H1 (cell line): Measurements from ENCODE around the gene ELMO1. TPM values are rescaled to one million over a fixed set of nuclear protein-coding genes. Genes with fewer than 3 reads are reported as not detected.

Source experiments
- CTCF ChIA-PET: fragments of 300-600 bp; sonication (Branson Sonifier 250); formaldehyde crosslinking; loops from one replicate; lab custom pipeline; 2021; ENCODE audit not compliant: partially characterized antibody; lab: Charles Lee
- POLR2A ChIA-PET: fragments of 300-600 bp; sonication (Branson Sonifier 250); formaldehyde crosslinking; loops from one replicate; lab custom pipeline; 2021; ENCODE audit warnings: inconsistent platforms; ENCODE audit not compliant: partially characterized antibody; lab: Charles Lee
- DNase-seq, 2 experiments: peaks; one replicate each; pipeline versions ENCODE4 v3.0.0 to v3.0.0-alpha.2; 2010 to 2022; ENCODE audit warnings: low spot score in 2 of 2, low read depth in 1 of 2, mixed read lengths in 1 of 2
- FAIRE-seq: peaks from 2 replicates; lab custom pipeline; 2011; peaks lifted over from hg19 to GRCh38; lab: Jason Lieb, UNC
- H2AFZ ChIP-seq: 2 replicates; pipeline ENCODE4 v1.8.1; 2012; ENCODE audit warnings: low read length, inconsistent platforms
- H2AK5ac ChIP-seq: 2 replicates; pipeline ENCODE4 v1.6.1; 2013; ENCODE audit warnings: low read depth, low read length
- H2BK120ac ChIP-seq: replicated peaks from 2 replicates; pipeline ENCODE3; 2013; ENCODE audit warnings: low read depth, low read length, inconsistent platforms
- H2BK12ac ChIP-seq: 2 replicates; pipeline ENCODE4 v1.6.1; 2013; ENCODE audit warnings: low read depth, low read length
- H2BK15ac ChIP-seq: 2 replicates; pipeline ENCODE4 v1.6.1; 2013; ENCODE audit warnings: low read length
- H2BK20ac ChIP-seq: 2 replicates; pipeline ENCODE4 v1.6.1; 2013; ENCODE audit warnings: low read length
- H2BK5ac ChIP-seq: 2 replicates; pipeline ENCODE4 v1.6.1; 2013; ENCODE audit warnings: low read depth, low read length
- H3K14ac ChIP-seq: 2 replicates; pipeline ENCODE4 v1.6.1; 2013; ENCODE audit warnings: inconsistent platforms; ENCODE audit not compliant: insufficient read length
- H3K18ac ChIP-seq: 2 replicates; pipeline ENCODE4 v1.6.1; 2013; ENCODE audit warnings: low read length; ENCODE audit errors: extremely low read depth
- H3K23ac ChIP-seq: 2 replicates; pipeline ENCODE4 v1.6.1; 2013; ENCODE audit warnings: inconsistent platforms; ENCODE audit not compliant: insufficient read length
- H3K23me2 ChIP-seq: 2 replicates; pipeline ENCODE4 v1.6.1; 2013; ENCODE audit warnings: low read depth, low read length
- H3K27ac ChIP-seq: 2 replicates; pipeline ENCODE4 v1.6.1; 2011; ENCODE audit warnings: low read depth, low read length, inconsistent platforms
- H3K27me3 ChIP-seq, 4 experiments: replicated peaks in 1 of 4; 1 replicate in 1 of 4; 2 replicates in 3 of 4; pipeline versions ENCODE4 v1.6.1 to v1.8.1; 2011 to 2013; ENCODE audit warnings: low read length in 3 of 4, mild to moderate bottlenecking in 3 of 4, inconsistent platforms in 2 of 4, mixed read lengths in 2 of 4, moderate library complexity in 1 of 4; ENCODE audit not compliant: control insufficient read depth in 3 of 4, insufficient read depth in 3 of 4; ENCODE audit errors: extremely low read depth in 1 of 4
- H3K36me3 ChIP-seq, 4 experiments: 2 replicates each; pipeline versions ENCODE4 v1.6.1 to v1.8.1; 2011 to 2013; ENCODE audit warnings: mild to moderate bottlenecking in 4 of 4, low read length in 3 of 4, moderate library complexity in 2 of 4, control low read depth in 1 of 4, inconsistent platforms in 1 of 4; ENCODE audit not compliant: insufficient read depth in 4 of 4, control insufficient read depth in 2 of 4
- H3K4ac ChIP-seq: replicated peaks from 2 replicates; pipeline ENCODE3; 2013; ENCODE audit warnings: low read length, low read depth, mixed read lengths, inconsistent platforms; ENCODE audit not compliant: insufficient read length
- H3K4me1 ChIP-seq, 4 experiments: replicated peaks in 1 of 4; 1 replicate in 1 of 4; 2 replicates in 3 of 4; pipeline versions ENCODE4 v1.6.1 to v1.8.1; 2011 to 2013; ENCODE audit warnings: low read length in 3 of 4, inconsistent platforms in 2 of 4, mixed read lengths in 1 of 4; ENCODE audit not compliant: insufficient read depth in 4 of 4, control insufficient read depth in 3 of 4
- H3K4me2 ChIP-seq, 2 experiments: 2 replicates each; pipeline versions ENCODE4 v1.6.1 to v1.8.1; 2011 to 2013; ENCODE audit warnings: low read depth in 2 of 2, low read length in 2 of 2, control low read depth in 1 of 2, inconsistent platforms in 1 of 2, mild to moderate bottlenecking in 1 of 2; ENCODE audit not compliant: insufficient read depth in 1 of 2
- H3K4me3 ChIP-seq, 4 experiments: fragments of 200-600, 300-600 bp in 1 of 4; sonication (generic), shearing (Covaris generic), sonication (Bioruptor Twin) in 1 of 4; 2 replicates each; pipeline versions ENCODE4 v1.5.1 to v1.8.1; 2011 to 2016; ENCODE audit warnings: low read length in 4 of 4, low read depth in 3 of 4, control low read depth in 2 of 4, inconsistent platforms in 2 of 4, mild to moderate bottlenecking in 2 of 4, mixed read lengths in 1 of 4, moderate library complexity in 1 of 4; ENCODE audit not compliant: insufficient read depth in 2 of 4; ENCODE audit errors: extremely low read depth in 1 of 4
- H3K56ac ChIP-seq: replicated peaks from 2 replicates; pipeline ENCODE3; 2013; ENCODE audit warnings: low read depth, mild to moderate bottlenecking, mixed read lengths, low read length, inconsistent platforms; ENCODE audit not compliant: insufficient read length
- H3K79me1 ChIP-seq: 2 replicates; pipeline ENCODE4 v1.6.1; 2013; ENCODE audit warnings: low read depth, low read length, control low read depth
- H3K79me2 ChIP-seq, 2 experiments: 2 replicates each; pipeline versions ENCODE4 v1.6.1 to v1.8.1; 2012 to 2013; ENCODE audit warnings: low read length in 2 of 2, mild to moderate bottlenecking in 2 of 2, inconsistent platforms in 1 of 2; ENCODE audit not compliant: insufficient read depth in 2 of 2, control insufficient read depth in 1 of 2
- H3K9ac ChIP-seq, 4 experiments: replicated peaks in 1 of 4; 1 replicate in 1 of 4; 2 replicates in 3 of 4; pipeline versions ENCODE4 v1.6.1 to v1.8.1; 2011 to 2013; ENCODE audit warnings: low read depth in 3 of 4, low read length in 3 of 4, control low read depth in 2 of 4, mild to moderate bottlenecking in 2 of 4, moderate library complexity in 2 of 4, inconsistent platforms in 1 of 4; ENCODE audit errors: extremely low read depth in 1 of 4
- H3K9me3 ChIP-seq, 2 experiments: 2 replicates each; pipeline versions ENCODE4 v1.6.1 to v1.8.1; 2012 to 2013; ENCODE audit warnings: mild to moderate bottlenecking in 2 of 2, moderate library complexity in 2 of 2, control low read depth in 1 of 2, inconsistent platforms in 1 of 2, low read depth in 1 of 2, low read length in 1 of 2, mixed read lengths in 1 of 2; ENCODE audit not compliant: insufficient read depth in 2 of 2
- H4K20me1 ChIP-seq, 2 experiments: replicated peaks in 1 of 2; 2 replicates each; pipeline versions ENCODE3 to v1.8.1; 2011 to 2013; ENCODE audit warnings: inconsistent platforms in 2 of 2, low read length in 2 of 2, mild to moderate bottlenecking in 1 of 2; ENCODE audit not compliant: insufficient read depth in 2 of 2, control insufficient read depth in 1 of 2
- H4K5ac ChIP-seq: 2 replicates; pipeline ENCODE4 v1.6.1; 2013; ENCODE audit warnings: low read length, low read depth, mixed read lengths, inconsistent platforms; ENCODE audit not compliant: insufficient read length
- H4K8ac ChIP-seq: 2 replicates; pipeline ENCODE4 v1.8.0; 2013; ENCODE audit warnings: mild to moderate bottlenecking, moderate library complexity, low read length, inconsistent platforms; ENCODE audit not compliant: insufficient read depth; ENCODE audit errors: extremely low read depth
- H4K91ac ChIP-seq: replicated peaks from 2 replicates; pipeline ENCODE3; 2013; ENCODE audit warnings: low read length, mixed read lengths, inconsistent platforms; ENCODE audit not compliant: insufficient read length
- CBX8 ChIP-seq: fragments of 300-800, 300-1000 bp; sonication (generic); IDR thresholded peaks from 2 replicates; pipeline ENCODE4 v1.7.1; 2016; ENCODE audit warnings: low read depth, low read length, borderline replicate concordance
- SUZ12 ChIP-seq: fragments of 200-600 bp; sonication (generic); IDR thresholded peaks from 2 replicates; pipeline ENCODE4 v1.6.1; 2012; ENCODE audit warnings: mild to moderate bottlenecking, inconsistent platforms, low read length, moderate library complexity, mixed read lengths
- TAF1 ChIP-seq: IDR thresholded peaks from 2 replicates; pipeline ENCODE4 v1.6.1; 2011; ENCODE audit warnings: mild to moderate bottlenecking, low read depth, low read length
- WGBS, 2 experiments: shearing (Covaris generic) in 1 of 2; methylation state at CpG; one replicate each; pipeline versions ENCODE4 v1.1.6 to v1.1.7; 2013 to 2015; ENCODE audit warnings: low lambda C conversion rate in 2 of 2, mixed read lengths in 2 of 2, inconsistent platforms in 1 of 2, low coverage in 1 of 2, missing lambda C conversion rate in 1 of 2; ENCODE audit not compliant: insufficient replicate concordance in 2 of 2, insufficient coverage in 1 of 2, insufficient read length in 1 of 2; ENCODE audit errors: extremely low coverage in 1 of 2, missing lambda C conversion rate in 1 of 2; 5-methylcytosine and 5-hydroxymethylcytosine counted together
- polyA plus RNA-seq, 7 experiments: library from polyadenylated mRNA; depleted of rRNA in 3 of 7; stranded (reverse) in 5 of 7; unstranded in 2 of 7; fragments of >200 nt in 5 of 7; fragments of 200-250 nt in 2 of 7; gene quantifications; 1 replicate in 5 of 7; 2 replicates in 1 of 7; 4 replicates in 1 of 7; pipeline versions ENCODE4 v1.2.1 to v1.2.3, GENCODE V29; 2011 to 2013; ENCODE audit warnings: missing spikeins in 2 of 7, mixed read lengths in 2 of 7
- total RNA-seq: library from RNA; stranded (reverse); fragmentation: NEBNext Ultra II Directional; extraction: Animal tissue kit (Norgen Biotek cat#: 25700); gene quantifications from 2 replicates; pipeline ENCODE4 v1.2.1, GENCODE V29; 2021

Gene ELMO1
- total and polyA plus RNA-seq, 2 of the 8 experiments (the other 6 are each of a cell fraction or from before 2014, with no cell fraction given), result 18.4 to 21.0 TPM

GRCh38 chr7:37108615-37109014, 340.0 kb downstream of the ELMO1 start:
- no peak for DNase-seq
- H3K27me3 ChIP-seq, result no peaks in the 10 kb centered on the region
- H4K91ac ChIP-seq, result no peak overlapping the region
- ChIA-PET POLR2A (no interaction called here), CTCF (interaction anchor here (1.5 to 2.1 kb wide), 2 partner anchors 10 to 11 kb away, joined by 3 to 8 read pairs; no protein-coding TSS in a partner anchor)
- H3K79me1 ChIP-seq, result no peaks in the 10 kb centered on the region
- H3K18ac ChIP-seq, result no peak overlapping the region
- H3K9me3 ChIP-seq, result no peaks in the 10 kb centered on the region
- H3K4ac ChIP-seq, result no peak overlapping the region
- H4K8ac ChIP-seq, result no peak overlapping the region
- H2AK5ac ChIP-seq, result no peak overlapping the region
- no peak overlapping the region for H2BK5ac ChIP-seq
- no peak for FAIRE-seq
- no peak overlapping the region; the same call in 1 of the 2 replicates for H2BK20ac ChIP-seq
- H3K4me2 ChIP-seq, result no peak overlapping the region
- no peak overlapping the region for H3K14ac ChIP-seq
- 77% methylated on average over 1 of the region's 1 CpG; no CpG with 5 or more reads in 1 of the 2 experiments for WGBS, 2 experiments
- H3K4me3 ChIP-seq, result no peak overlapping the region
- no peak overlapping the region for H2BK120ac ChIP-seq
- H3K27ac ChIP-seq, result no peak overlapping the region
- no peaks in the 10 kb centered on the region for H3K23me2 ChIP-seq
- H3K79me2 ChIP-seq, result no peaks in the 10 kb centered on the region
- no peaks in the 10 kb centered on the region for H3K4me1 ChIP-seq
- H3K9ac ChIP-seq, result no peak overlapping the region
- H4K20me1 ChIP-seq, result no peaks in the 10 kb centered on the region
- no peak overlapping the region for H2BK12ac ChIP-seq
- H2AFZ ChIP-seq, result no peak overlapping the region
- H4K5ac ChIP-seq, result no peak overlapping the region
- H2BK15ac ChIP-seq, result no peak overlapping the region
- H3K23ac ChIP-seq, result no peak overlapping the region
- no peaks in the 10 kb centered on the region for H3K36me3 ChIP-seq
- H3K56ac ChIP-seq, result no peak overlapping the region
- TF ChIP-seq TAF1 (no peak), SUZ12 (no peak), CBX8 (no peak)
